Type B pancreatic cell (in vitro differentiated cells): Measurements from ENCODE around the gene SCYGR5. TPM values are rescaled to one million over a fixed set of nuclear protein-coding genes. Genes with fewer than 3 reads are reported as not detected.
A peak's percentile ranks its signal among the peaks of the same experiment; 100 is the strongest.

Experiments
- DNase-seq: peaks from one replicate; pipeline ENCODE4 v3.0.0; 2021; ENCODE audit warnings: mixed read lengths; ENCODE audit not compliant: unreplicated experiment; ENCODE audit errors: extremely low spot score
- H3K27ac Mint-ChIP-seq: 2 replicates; pipeline ENCODE4 v1.8.0; 2021; ENCODE audit warnings: mild to moderate bottlenecking, mixed read lengths
- H3K27me3 Mint-ChIP-seq: 2 replicates; pipeline ENCODE4 v1.8.0; 2021; ENCODE audit warnings: mixed read lengths
- H3K36me3 Mint-ChIP-seq: 2 replicates; pipeline ENCODE4 v1.8.0; 2021; ENCODE audit warnings: mixed read lengths
- H3K4me1 Mint-ChIP-seq: one replicate; pipeline ENCODE4 v1.8.0; 2021; ENCODE audit warnings: mixed read lengths; ENCODE audit not compliant: unreplicated experiment
- H3K4me3 Mint-ChIP-seq: 2 replicates; pipeline ENCODE4 v1.8.0; 2021; ENCODE audit warnings: mild to moderate bottlenecking, mixed read lengths
- H3K9me3 Mint-ChIP-seq: 2 replicates; pipeline ENCODE4 v1.8.0; 2021; ENCODE audit warnings: mixed read lengths
- CTCF ChIP-seq: fragments of 200-600 bp; sonication (generic); conservative IDR thresholded peaks from 2 replicates; pipeline ENCODE4 v1.5.0; 2021; ENCODE audit warnings: antibody characterized with exemption, mild to moderate bottlenecking
- total RNA-seq: library from RNA; stranded (reverse); gene quantifications from 2 replicates; pipeline ENCODE4 v1.2.1, GENCODE V29; 2021; ENCODE audit warnings: low replicate concordance

The SCYGR5 gene
- total RNA-seq, 1 donor from 2014 or later, result not detected

GRCh38 chr2:227677928-227678327 lies 11.3 kb downstream of the SCYGR5 start:
- DNase-seq, result no peak
- TF ChIP-seq CTCF, result no peak
- Mint-ChIP-seq H3K4me1 (no peaks in the 10 kb centered on the region), H3K27me3 (no peaks in the 10 kb centered on the region), H3K27ac (no peak overlapping the region), H3K4me3 (no peak overlapping the region), H3K36me3 (no peaks in the 10 kb centered on the region), H3K9me3 (no peaks in the 10 kb centered on the region)

- H3K9me3 Mint-ChIP-seq, result no peaks in the 10 kb centered on the region
- TF ChIP-seq CTCF, result no peak
- H3K4me1 Mint-ChIP-seq, result no peaks in the 10 kb centered on the region
- H3K27ac Mint-ChIP-seq, result no peak overlapping the region
- H3K36me3 Mint-ChIP-seq, result no peaks in the 10 kb centered on the region
- DNase-seq, result no peak
- no peak overlapping the region for H3K4me3 Mint-ChIP-seq
- no peaks in the 10 kb centered on the region for H3K27me3 Mint-ChIP-seq
Measured at GRCh38 chr2:227684258-227684657, 17.7 kb downstream of the SCYGR5 start.

GRCh38 chr2:227687189-227687588 lies 20.6 kb downstream of the SCYGR5 start:
- H3K4me3 Mint-ChIP-seq, result no peak overlapping the region
- DNase-seq, result no peak
- H3K4me1 Mint-ChIP-seq, result no peaks in the 10 kb centered on the region
- TF ChIP-seq CTCF, result no peak
- no peak overlapping the region for H3K27ac Mint-ChIP-seq
- no peaks in the 10 kb centered on the region for H3K9me3 Mint-ChIP-seq
- no peaks in the 10 kb centered on the region for H3K27me3 Mint-ChIP-seq
- no peaks in the 10 kb centered on the region for H3K36me3 Mint-ChIP-seq

GRCh38 chr2:227696990-227697679 lies 30.5 kb downstream of the SCYGR5 start:
- DNase-seq, result no peak
- TF ChIP-seq CTCF, result no peak
- Mint-ChIP-seq H3K4me3 (no peak overlapping the region), H3K36me3 (no peaks in the 10 kb centered on the region), H3K9me3 (no peaks in the 10 kb centered on the region), H3K27ac (no peak overlapping the region), H3K27me3 (no peaks in the 10 kb centered on the region), H3K4me1 (no peaks in the 10 kb centered on the region)

- H3K27ac Mint-ChIP-seq, result peak overlapping the region; percentile 97
- H3K4me3 Mint-ChIP-seq, result no peak overlapping the region
- DNase-seq, result no peak
- H3K4me1 Mint-ChIP-seq, result peaks cover 3% of the 10 kb centered on the region
- H3K36me3 Mint-ChIP-seq, result peaks cover 5% of the 10 kb centered on the region
- no peak for TF ChIP-seq CTCF
- H3K9me3 Mint-ChIP-seq, result no peaks in the 10 kb centered on the region
- no peaks in the 10 kb centered on the region for H3K27me3 Mint-ChIP-seq
Measured at GRCh38 chr2:227701556-227701955, 35.0 kb downstream of the SCYGR5 start.
